Dedifferentiated amniotic fluid mesenchymal stem cell (primary cell): Measurements from ENCODE around the gene PLB1.
"Not testable (repeated sequence)": the region's sequence is repeated elsewhere in the genome, so short reads cannot be mapped to it uniquely, and the experiment has no call there.

Source experiments
- DNase-seq: peaks from one replicate; pipeline ENCODE4 v3.0.0-alpha.2; 2016; ENCODE audit errors: extremely low spot score

Gene PLB1

DNA sequence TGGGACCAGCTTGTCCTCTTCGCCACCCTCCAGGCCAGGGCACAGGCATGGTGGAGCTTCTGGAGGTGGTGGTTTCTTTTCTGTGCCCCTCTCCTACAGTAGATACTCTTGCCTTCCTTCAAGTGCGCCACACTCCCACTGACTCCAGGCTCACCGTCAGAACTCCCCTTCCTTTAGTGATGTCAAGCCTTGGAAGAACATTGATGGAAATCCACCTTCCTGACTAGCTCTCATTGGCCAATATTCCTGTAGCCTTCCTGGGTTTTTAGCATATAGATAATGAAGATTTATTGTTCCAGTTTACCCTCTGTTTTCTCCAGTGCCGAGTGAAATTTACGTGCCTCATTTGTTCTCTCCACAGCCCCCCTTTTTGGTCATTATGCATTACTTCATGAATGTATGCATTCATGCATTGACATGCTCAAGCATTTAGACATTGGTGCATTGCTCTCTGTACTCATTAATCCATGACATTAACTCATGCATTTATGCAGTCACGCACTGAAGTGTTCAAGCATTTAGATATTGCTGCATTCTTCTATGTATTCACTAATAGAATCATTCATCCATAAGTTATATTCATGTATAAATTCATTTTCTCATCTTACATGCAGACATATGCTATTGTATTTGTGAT lies 37.3 kb downstream of the PLB1 start:
- no peak for DNase-seq

DNA sequence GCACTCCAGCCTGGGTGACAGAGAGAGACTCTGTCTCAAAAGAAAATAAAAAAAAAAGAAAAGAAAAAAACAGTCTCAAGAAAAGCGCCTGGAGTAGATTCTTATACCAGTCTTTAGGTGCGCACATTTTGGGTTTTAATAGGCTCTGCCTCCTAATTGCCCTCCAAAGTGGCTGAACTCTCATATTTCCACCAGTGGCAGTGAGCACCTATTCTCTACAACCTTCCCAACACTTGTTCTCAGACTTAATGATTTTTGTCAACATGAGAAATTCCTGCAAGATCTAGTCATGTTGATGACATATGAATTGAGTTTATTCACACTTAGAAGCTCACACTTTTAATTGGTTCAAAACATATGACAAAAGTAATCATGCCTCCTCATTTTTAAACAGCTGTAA lies 39.0 kb downstream of the PLB1 start:
- no peak for DNase-seq

DNA sequence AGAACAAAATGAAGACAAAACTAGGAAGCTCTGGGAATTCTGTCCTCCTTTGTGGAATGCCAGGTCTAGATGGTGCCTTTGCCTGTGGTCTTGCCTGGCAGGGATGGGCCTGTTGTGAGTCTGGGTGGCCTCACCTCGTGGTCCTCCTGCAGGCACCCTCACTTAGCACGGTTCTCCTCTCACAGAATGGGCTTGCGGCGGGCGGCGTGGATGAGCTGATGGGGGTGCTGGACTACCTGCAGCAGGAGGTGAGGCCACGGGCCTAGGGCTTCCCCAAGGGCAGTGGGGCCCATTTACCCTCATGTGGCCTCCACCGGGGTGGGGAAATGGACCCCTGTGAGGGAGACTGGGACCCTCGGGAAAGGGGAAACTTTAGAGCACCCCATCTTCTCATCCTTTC lies 42.3 kb downstream of the PLB1 start:
- no peak for DNase-seq

DNA sequence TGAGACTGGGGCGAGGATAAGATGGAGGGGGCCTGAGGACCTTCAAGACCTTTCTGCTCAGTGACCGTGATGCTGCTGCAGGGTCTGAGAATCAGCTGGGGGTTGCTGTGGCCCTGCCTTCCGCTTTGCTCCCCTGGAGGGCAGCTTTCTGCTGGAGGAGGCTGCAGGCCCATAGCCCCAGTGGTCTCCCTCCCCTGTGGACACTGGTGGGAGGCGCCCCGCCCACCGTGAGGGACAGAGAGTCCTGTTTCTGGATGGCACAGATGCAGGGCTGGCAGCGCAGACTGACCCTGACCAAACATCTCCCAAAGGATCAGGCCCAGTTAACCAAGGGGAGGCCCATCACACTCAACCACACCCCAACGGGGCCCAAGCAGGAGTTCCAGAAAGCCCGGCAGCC lies 42.8 kb downstream of the PLB1 start:
- DNase-seq: no peak

DNA sequence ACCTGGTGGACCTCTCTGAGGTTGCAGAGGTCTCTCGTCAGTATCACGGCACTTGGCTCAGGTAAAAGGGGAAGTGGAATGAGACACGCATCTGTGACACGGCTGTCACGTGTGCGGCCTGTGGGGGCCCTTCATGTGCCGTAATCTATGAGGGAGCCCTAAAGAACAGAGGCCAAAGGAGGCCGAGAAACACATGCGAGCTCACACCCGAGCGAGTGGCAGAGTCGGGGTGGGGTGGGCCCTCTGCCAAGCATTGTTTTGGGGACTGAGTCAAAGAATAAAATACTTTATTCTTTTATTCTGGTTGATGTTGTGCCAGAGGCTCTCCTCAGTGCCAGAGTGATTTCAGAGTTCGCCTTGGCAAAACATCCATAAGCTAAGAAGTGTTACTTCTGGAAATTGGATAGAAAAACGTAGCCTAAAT lies 43.3 kb downstream of the PLB1 start:
- DNase-seq: no peak

DNA sequence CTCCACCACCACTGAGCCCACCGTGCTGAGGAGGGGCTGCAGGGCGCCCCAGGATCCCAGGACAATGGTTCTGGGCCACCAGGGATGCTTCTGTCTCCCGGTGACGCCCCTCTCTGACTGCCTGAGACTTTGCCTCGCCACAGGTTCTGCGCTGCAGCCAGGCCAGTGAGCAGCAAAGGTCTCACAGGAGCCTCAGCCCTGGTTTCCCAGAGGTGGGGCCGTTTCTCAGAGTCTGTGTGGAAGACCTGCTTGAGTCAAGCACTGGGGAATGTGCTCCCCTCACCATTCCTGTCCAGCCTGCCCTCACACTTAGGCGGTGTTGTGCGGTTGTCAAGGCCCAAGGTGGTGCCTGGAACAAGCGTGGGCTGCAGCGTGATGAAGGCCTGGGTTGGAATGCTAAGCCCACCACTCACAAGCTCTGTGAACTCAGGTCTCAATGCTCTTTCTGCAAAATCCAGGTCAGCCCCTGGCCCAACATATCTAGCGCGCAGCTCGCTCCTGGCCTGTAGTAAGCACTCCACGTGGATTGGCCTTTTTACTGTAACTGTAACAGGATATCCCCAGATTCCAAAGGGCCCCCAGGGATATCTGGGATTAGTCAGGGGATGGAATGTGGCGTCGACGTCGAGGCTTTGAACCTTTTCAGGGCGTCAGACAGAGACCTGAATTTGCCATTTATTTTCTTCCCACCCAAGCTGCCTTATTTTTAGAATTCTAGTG lies 47.6 kb downstream of the PLB1 start:
- no peak for DNase-seq

DNA sequence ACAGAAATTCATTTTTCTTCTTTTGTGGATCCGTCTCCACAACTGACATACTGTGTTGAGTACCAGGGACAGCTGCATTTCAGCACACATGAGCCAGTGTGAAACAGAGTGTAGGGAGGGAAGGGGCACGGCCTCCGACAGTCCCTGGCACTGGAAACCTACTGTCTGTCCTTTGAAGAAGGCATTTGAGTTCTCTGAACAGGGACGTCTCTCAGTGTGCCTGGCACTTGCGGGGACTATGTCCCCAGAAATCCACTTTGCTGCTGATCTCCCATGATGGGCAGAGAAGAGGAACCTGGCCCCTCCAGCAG lies 48.1 kb downstream of the PLB1 start:
- no peak for DNase-seq

DNA sequence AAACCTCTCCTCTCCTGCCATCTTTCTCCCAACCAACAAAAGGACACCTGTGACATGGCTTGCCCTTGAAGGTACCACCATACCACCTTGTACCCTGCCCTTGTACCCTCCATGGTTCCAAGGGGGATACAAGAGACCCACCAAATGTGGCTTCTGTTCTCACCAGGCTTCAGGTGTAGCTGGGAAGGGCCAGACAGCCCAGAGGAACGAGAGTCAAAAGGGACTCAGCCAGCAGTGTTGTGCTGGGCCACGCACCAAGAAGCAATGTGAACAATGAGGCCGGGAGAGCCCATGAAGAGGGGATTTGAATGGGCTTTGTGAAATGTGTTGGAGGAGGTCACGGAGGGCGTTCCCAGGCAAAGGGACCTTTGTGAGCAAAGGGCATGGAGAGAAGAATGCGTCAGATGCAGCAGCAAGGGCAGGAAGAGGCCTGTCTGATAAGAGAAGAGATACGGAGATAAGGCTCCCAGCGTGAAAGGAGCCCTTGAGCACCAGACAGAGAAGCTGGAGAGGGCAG lies 48.6 kb downstream of the PLB1 start:
- DNase-seq: no peak

DNA sequence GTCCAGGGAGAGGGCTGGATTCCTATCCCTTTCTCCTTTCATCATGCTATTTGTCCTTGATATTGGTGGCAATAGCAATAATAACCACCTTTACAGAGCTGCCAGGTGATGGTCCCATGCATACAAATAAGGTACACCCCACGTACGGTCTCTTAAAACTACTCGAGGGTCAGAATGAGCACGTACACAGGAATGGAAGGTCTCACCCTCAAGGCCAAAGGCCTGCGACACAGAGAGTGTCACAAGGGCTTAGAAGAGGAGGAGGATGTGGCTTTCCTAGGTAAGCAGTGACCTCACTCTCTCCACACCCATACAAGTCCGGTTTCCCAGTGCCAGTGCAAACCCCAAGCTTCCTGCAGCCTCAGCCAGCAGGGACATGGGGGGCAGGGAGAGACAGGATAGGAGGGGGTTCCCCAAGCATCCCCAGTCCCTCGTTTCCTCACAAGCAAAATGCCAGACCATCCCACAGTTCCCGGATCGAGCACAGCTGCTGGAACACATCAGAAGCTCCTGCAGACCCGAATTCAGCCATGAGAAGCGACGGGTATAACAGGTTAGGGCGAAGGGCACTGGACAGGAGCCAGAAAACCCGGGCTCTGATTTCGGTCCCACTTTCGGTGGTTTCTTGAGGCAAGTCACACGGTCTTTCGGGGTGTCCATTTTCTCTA lies 49.2 kb downstream of the PLB1 start:
- DNase-seq: no peak

DNA sequence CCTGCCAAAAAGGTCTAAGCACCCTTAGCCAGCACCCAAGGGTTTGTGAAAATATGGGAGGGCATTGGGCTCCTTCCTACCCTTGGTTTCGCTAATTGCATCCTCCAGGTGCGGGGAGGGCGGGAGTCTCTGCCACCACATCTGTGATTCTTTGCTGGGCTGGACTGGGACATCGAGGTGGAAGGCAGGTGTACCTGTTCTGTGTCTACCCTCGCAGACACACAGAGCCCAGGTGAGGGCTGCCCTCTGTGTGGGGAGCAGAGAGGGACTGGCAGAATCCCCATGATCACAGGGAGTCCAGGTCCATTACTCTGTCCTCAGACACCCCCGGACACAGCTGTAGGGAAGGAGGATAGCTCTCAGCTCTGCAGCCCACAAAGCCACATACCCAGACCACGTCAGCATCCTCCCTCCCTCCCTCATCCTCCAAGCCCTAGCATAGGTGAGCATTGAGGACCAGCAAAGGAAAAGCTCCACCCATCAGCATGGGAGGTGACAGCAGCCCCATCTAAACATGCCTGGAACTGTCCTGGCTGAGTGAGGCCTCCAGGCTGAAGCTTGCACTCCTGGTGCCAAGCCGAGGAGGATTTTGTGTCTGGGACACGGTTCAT lies 49.8 kb downstream of the PLB1 start:
- DNase-seq: no peak

DNA sequence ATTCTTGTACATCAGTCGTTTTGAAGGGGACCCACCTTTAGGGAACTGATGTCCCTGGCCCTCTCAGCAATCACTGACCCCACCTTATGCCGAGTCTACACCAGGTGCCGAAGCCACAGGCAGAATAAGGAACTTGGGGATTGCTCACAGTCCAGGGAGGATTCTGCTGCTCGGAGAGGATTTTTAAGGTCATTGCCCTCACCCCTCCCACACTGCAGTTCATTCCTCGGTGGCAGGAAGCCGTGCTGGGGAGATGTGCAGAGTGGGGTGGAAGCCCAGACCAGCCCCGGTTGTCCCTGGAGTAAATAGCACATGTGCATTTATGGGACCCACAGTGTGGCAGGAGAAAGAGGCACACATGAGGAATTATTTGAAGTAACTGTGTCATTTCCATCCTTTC lies 50.4 kb downstream of the PLB1 start:
- no peak for DNase-seq

DNA sequence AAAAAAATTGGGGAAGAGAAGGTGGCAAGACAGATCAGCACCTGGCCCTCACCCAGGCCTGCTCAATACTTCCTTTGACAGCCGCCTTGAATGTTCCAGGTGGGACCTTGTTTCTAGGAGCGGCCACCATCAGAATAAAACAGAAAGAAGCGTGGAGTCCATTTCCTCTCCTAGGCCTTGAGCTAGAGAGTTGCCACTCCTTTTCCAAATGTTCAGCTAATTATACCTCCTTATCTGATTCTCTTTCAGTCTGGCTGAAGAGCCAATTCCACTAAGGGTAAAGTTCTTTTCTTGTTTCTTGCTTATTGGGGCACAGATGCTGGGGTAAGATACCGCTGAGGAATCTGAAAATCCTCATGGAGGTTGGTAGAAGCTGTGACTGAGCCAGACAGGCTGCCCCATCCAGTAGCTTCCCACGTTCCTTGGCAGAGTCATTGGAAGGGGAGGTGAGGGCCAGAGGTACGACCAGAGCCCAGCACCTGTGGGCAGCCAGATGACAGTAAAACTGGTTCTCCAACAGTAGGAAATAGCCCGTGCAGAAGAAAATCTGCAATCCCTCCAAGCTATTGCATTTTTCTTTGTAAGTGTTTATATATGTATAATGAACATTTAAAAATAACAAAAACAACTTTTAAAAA lies 51.5 kb downstream of the PLB1 start:
- no peak for DNase-seq

DNA sequence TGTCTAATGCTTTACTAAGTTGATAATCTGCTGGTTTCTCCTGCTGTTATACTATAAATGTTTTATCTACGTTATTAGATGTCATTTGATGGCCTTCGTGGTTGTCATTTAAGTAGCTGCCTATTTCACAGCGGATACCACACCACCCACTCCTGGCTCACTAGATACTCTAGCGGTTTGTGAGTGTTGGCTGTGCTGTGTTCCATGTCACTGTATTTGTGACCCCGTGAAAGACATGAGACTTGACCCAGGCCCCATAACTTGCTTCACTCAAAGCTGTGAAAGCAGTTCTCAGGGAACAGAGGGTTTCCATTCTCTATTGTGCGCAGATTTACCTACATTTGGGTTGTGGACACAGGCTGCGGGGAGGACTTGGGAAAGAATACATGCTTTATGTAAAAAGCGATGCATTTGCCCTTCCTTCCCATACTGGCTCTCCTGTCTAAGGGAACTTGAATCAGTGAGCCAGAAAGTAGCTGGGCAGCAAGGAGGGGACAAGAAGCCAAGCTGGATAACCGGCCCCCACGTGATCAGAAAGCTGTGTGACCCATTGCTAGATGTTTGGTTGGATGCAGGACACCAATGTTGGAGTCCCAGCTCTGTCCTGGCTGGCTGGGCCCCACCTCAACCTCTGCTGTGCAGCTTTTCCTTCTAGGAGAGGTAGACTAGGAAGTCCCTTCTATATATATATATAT lies 52.2 kb downstream of the PLB1 start:
- no peak for DNase-seq

DNA sequence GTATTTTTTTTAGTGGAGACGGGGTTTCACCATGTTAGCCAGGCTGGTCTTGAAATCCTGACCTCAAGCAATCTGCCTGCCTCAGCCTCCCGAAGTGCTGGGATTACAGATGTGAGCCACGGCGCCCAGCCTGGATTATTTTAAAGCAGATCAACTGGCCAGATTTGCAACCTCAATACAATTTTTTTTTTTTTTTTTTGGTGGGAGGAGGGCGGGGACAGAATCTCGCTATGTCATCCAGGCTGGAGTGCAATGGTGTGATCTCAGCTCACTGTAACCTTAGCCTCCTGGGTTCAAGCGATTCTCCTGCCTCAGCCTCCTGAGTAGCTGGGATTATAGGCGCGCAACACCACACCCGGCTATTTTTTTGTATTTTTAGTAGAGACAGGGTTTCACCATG lies 54.5 kb downstream of the PLB1 start:
- DNase-seq: not testable (repeated sequence)

DNA sequence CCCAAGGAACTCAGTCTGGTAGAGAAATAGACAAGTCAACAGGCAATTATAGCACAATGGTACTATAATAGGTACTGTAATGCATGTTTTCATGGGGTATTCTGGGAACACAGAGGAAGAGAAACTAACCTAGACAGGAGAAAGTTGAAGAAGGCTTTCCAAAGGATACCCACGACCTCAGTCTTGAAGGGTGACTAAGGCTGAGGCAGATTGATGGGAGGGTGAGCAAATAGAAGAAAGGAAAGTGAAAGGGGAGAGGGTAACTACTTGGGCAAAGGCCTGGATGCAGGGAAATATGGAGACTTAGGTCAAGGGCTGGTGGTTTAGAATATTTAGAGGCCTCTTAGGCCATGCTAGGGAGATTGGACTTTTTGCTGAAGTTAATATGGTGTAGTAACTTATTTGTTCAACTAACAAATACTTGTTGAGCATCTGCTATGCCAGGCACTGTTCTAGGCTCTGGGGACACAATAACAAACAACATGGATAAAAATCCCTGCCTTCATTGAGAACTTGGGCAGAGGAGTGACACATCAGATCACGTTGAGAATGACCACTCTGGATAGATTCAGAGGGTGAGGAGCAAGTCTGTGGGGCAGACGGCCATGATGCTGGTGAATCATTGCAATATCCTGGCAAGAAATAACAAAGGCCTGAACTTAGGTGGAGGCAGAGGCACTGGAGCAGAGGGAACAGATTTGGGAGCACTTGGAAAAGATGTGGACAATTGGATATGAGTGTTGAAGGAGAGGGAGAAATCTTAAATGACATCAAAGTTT lies 56.4 kb downstream of the PLB1 start:
- DNase-seq: no peak

DNA sequence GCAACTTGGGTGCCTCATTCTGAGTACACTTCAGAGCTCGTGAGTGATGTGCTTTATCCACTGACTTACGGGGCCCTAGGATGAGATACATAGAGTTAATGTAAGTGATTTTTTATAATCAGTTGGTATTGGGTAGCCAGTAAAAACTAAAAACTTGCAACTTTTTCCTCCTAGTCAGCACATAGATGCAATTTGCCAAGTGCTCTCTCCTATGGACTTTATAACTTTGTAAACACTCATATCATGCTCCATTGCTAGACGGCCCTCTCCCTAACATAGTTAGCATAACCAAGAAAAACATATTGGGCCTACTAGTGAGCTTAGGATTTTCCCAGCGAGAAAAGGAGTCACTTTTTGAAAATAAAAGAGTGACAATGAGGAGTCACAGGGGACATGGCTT lies 60.4 kb downstream of the PLB1 start:
- no peak for DNase-seq

DNA sequence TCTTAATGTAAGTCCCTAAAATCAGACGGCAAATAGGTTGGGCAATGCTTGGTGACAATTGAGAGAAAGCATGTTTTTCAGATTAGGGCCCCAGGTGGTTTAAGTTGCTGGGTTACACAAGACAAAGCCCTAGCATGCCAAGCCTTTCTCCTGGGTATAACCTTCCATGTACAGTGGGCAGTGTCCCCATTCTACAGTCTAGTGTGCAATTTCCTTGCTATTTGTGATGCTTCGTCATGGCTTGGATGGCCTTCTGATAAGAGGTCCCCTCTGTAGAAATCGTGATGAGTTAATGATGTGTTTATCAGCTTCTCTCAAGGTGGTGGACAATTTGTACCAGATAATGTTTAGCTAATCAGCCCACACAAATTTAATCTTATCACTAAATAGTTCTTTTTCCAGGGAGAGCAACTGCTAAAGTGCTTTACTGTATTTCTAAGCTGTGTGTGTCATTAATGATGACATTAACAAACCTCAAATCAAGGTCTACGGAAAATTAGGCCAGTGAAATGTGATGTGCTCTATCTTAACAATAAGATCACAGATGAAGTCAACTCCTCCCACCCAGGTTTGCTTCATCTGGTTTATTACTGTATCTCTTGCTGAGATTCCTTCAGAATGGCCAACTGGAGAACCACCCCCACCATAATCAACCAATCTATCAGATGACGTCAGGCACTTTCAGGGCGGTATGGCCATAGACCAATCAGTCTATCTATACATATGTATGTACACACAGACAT lies 61.7 kb downstream of the PLB1 start:
- no peak for DNase-seq

DNA sequence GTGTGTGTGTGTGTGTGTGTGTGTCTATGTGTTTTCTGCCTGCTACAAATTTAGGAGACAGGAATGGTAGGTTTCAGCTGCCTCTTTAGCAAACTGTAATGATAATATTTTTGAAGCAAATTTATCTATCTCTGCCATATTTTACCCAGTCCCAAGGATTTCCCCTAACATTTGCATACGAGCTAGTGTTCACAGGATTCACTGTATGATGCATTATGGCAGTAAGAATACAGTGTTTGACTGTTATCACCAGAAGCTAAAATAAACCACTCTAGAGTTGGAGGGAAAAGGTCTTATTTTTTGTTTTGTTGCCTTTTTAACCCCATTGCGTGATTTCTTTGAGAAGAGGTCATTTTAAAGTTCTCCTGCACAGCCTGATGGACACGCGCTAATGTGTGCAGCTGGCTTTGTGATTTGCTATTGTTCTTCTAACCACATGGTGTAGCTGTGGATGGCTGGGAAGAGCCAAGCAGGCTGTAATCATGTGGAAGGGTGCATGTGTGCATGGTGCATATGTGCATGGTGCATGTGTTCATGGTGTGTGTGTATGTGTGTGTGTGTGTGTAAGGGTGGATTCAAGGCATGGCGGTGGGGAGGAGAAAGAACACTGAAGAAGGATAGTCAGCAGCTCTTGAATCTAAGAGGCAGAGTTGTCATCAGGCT lies 62.4 kb downstream of the PLB1 start:
- no peak for DNase-seq

DNA sequence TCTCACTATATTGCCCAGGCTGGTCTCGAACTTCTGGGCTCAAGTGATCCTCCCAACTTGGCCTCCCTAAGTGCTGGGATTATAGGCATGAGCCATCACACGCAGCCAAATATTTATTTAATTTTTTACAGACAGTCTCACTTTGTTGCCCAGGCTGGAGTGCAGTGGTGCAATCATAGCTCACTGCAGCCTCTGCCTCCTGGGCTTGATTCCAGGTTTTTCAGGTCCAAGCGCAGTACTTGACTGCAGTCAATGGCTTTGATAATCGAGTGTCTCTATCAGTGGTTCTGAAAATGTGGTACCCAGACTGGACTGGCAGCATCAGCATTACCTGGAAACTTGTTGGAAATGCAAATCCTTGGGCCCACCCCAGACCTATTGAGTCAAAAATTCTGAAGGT lies 63.1 kb downstream of the PLB1 start:
- DNase-seq: no peak

DNA sequence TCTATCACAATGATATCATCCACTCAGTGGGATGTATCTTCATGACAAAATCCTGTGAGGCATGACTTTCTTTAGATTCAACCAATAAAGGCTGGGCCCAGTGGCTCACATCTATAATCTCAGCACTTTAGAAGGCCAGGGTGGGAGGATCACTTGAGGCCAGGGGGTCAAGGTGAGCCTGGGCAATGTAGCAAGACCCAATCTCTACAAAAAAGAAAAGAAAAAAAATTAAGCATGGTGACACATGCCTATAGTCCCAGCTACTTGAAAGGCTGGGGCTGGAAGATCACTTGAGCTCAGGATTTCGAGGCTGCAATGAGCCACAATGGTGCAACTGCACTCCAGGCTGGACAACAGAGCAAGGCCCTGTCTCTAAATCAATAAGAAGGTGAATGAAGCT lies 68.0 kb downstream of the PLB1 start:
- DNase-seq: no peak
